ENCODE data around the gene TTLL9. TPM values are rescaled to one million over a fixed set of nuclear protein-coding genes. Genes with fewer than 3 reads are reported as not detected.

The TTLL9 gene
- total RNA-seq, 2 experiments from 2014 or later: not detected

DNA sequence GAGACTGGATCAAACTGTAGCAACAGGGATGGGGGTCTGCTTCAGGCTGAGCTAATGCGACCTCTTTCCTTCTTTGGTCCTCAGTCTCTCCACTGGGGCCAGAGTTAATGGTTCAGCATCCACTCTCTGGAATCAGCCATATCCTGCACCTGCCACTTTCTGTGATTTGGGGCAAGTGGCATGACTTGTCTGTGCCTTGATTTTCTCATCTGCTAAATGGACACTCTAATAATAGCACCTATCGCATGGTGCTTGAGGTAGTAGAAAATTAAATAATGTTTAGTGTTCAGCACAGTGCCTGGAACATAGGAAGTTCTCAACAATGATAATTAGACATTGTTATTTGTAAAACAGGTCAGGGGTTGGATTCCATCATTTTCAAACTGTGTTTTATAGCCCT lies 103.9 kb downstream of the TTLL9 start:
- no peaks in the 10 kb centered on the region for H3K9me3 Mint-ChIP-seq
- POLR2A ChIA-PET: no interaction called here
- H3K4me1 Mint-ChIP-seq: no peaks in the 10 kb centered on the region
- H3K4me3 Mint-ChIP-seq: no peak overlapping the region
- no peak for ATAC-seq (ENCODE audit: low read depth)
- H3K27me3 Mint-ChIP-seq: peaks cover 13% of the 10 kb centered on the region
- DNase-seq: no peak
- no peaks in the 10 kb centered on the region for H3K36me3 Mint-ChIP-seq
- H3K27ac Mint-ChIP-seq: no peak overlapping the region

DNA sequence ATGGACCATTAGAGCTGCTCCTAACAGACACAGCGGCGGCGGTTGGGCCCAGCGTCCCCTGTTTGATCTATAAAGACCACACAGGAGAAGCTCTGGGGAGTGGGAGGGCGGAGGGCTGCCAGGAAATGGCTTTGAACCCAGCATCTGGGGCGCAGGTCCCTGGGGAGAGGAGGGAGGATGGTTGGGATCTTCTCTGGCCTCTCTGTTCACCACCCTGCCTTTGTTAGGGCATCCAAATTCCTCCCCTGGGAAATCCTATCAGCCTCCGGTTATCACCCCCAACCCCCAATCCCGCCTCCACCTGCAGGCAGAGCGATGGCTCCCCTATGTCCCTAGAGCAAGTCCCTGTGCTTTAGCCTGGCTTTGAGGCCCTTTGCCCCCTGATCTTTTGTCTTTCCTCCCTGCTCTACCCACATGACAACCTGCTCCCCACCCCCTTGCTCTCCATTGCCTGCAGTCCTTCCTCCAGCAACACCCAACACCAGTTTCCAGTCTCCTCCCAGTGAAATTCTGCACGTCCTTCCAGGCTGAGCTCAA lies 104.6 kb downstream of the TTLL9 start:
- Mint-ChIP-seq H3K9me3 (no peaks in the 10 kb centered on the region), H3K27me3 (peaks cover 13% of the 10 kb centered on the region), H3K27ac (no peak overlapping the region), H3K36me3 (no peaks in the 10 kb centered on the region), H3K4me1 (no peaks in the 10 kb centered on the region), H3K4me3 (no peak overlapping the region)
- POLR2A ChIA-PET: no interaction called here
- no peak for DNase-seq
- no peak for ATAC-seq (ENCODE audit: low read depth)

DNA sequence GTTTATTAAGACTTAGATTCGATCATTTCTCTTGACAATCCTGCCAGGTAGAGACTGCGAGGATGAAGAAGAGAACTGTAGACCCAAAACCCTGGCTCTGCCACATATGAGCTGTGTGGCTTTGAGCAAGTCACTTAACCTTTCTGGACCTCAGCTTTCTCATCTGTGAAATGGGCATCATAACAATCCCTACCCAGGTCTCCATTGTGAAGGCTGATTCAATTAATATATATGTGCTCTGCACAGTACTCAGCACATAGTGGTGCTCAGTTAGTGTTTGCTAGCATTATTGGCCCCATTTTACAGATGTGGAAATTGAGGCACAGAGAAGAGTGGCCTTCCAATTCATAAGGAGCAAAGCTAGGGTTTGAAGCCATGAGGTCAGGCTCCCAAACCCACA lies 105.4 kb downstream of the TTLL9 start:
- H3K9me3 Mint-ChIP-seq: no peaks in the 10 kb centered on the region
- POLR2A ChIA-PET: no interaction called here

DNA sequence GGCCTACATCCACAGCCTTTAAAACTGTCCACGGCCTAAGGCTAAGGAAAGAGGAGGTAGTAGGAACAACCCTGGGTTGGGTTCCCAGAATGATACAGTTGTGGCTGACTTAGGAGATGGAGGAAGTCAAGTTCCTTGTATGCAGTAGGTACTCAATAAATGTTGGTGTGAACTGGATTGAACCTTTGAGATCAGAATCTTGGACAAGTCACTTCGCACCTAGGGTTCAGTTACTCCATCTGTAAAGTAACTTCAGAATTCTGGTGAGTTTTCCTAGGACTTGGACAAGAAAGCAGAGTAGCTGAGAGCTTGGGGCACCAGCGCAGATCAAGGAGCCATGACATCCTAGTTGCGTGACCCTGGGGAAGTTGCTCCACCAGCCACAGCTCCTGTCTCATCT lies 106.6 kb downstream of the TTLL9 start:
- DNase-seq (no peak), ATAC-seq (ENCODE audit: low read depth) (no peak)
- Mint-ChIP-seq H3K9me3 (no peaks in the 10 kb centered on the region), H3K27ac (no peak overlapping the region), H3K4me3 (no peak overlapping the region), H3K27me3 (peaks cover 5% of the 10 kb centered on the region), H3K4me1 (no peaks in the 10 kb centered on the region), H3K36me3 (no peaks in the 10 kb centered on the region)
- POLR2A ChIA-PET: no interaction called here

More for the DNA sequence above, 105.4 kb downstream of the TTLL9 start:
- H3K4me1 Mint-ChIP-seq: no peaks in the 10 kb centered on the region
- H3K27me3 Mint-ChIP-seq: peaks cover 10% of the 10 kb centered on the region
- no peaks in the 10 kb centered on the region for H3K36me3 Mint-ChIP-seq
- DNase-seq (no peak), ATAC-seq (ENCODE audit: low read depth) (no peak)
- H3K27ac Mint-ChIP-seq: no peak overlapping the region
- no peak overlapping the region for H3K4me3 Mint-ChIP-seq

DNA sequence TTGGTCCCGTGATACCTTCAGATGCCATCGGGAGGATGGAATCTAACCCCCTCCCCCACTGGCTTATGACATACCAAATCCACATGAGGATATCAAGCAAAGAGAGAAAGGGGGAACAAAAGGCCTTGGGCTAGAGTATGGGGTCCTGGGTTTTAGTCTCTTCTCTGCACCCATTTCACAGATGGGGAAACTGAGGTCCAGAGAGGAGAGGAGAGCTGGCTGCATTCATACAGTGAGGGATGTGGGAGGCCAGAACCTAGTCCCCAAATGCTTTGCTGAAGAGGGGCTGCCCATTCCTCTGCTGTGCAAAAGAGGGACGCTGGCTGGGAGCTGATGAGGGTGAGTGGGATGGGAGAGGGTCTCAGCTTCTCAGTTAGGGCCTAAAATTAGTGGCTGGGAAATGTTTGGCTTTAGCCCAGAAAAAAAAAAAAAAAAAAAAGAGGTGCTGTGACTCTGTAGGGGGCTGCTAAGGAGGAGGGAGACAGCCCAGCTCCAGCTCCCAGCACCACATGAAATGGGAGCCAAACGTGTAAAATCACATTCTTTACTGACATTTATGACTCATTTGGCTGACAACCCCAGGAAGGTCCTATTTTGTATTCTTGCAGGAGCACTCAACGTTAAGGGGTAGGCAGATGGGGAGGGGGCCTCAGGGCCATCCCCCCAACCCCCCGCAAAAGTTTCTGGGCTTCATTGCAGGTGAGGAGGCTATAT lies 109.4 kb downstream of the TTLL9 start:
- ATAC-seq (ENCODE audit: low read depth) (no peak), DNase-seq (no peak)
- Mint-ChIP-seq H3K9me3 (no peaks in the 10 kb centered on the region), H3K27ac (no peak overlapping the region), H3K4me1 (no peaks in the 10 kb centered on the region), H3K27me3 (peaks cover 8% of the 10 kb centered on the region), H3K4me3 (no peak overlapping the region), H3K36me3 (no peaks in the 10 kb centered on the region)
- POLR2A ChIA-PET: no interaction called here

DNA sequence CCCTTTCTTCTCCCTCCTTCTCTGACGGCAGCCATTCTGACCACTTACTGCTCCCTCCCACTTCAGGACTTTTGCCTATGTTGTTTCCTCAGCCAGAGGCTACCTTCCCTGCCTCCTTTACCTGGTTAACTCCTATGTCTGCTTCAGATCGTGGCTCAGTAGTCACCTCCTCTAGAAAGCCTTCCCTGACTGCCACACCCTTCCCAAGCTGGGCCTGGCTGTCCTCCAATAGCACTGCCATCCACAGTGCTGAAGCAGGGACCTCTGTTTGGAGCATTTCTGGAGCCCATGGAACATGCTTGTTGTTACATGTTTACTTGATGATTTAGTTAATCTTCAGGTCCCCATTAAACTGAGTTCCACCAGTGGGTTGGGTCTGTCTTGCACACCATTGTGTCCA lies 111.3 kb downstream of the TTLL9 start:
- no peak for DNase-seq
- POLR2A ChIA-PET: no interaction called here
- Mint-ChIP-seq H3K27ac (no peak overlapping the region), H3K4me3 (no peak overlapping the region), H3K9me3 (no peaks in the 10 kb centered on the region), H3K36me3 (no peaks in the 10 kb centered on the region), H3K4me1 (no peaks in the 10 kb centered on the region), H3K27me3 (peaks cover 8% of the 10 kb centered on the region)
- no peak for ATAC-seq (ENCODE audit: low read depth)

DNA sequence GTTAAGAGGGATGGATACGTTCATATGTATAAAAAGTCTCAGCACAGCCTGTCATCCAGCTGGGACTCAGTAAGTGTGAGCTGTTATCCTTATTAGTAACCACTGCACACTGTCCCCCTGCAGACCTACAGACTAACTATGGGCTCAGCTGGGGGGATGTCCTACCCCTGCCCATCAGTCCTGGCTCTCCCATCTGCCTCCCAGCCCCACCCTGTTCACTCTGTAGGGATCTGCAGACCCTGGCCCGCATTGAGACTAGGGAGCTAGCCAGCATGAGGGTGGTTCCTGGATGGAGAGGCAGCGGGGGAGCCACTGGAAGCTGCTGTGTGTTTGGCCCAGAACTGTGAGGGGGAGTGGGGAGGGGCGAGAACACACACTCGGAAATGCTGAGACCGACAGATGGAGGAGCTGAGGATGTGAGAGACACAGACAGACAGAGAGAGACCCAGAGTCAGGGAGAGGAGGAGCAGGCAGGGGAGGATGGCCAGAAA lies 114.6 kb downstream of the TTLL9 start:
- DNase-seq: no peak
- no peak overlapping the region for H3K4me3 Mint-ChIP-seq
- POLR2A ChIA-PET: no interaction called here
- no peaks in the 10 kb centered on the region for H3K36me3 Mint-ChIP-seq
- no peaks in the 10 kb centered on the region for H3K9me3 Mint-ChIP-seq
- ATAC-seq (ENCODE audit: low read depth): no peak
- H3K27me3 Mint-ChIP-seq: peaks cover 3% of the 10 kb centered on the region
- no peaks in the 10 kb centered on the region for H3K4me1 Mint-ChIP-seq
- H3K27ac Mint-ChIP-seq: no peak overlapping the region

DNA sequence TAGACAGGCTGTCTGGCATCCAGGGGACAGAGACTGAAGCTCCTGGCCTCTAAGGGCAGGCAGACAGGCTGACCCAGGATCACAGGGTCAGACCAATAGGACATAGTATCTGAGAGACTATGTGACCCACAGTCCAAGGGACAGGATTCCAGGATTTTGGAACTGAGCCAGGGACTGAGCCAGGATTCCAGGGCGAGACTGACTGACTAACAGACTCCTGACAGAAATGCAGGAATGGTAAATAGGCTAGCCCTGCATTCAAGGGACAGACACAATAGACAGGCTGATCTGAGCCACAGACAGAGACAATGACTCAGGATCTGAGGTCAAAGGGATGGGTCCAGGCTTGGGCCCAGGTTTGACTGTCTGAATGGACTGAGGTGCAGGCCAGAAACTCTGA lies 117.3 kb downstream of the TTLL9 start:
- H3K27me3 Mint-ChIP-seq: peaks cover 6% of the 10 kb centered on the region
- H3K36me3 Mint-ChIP-seq: no peaks in the 10 kb centered on the region
- no peak for ATAC-seq (ENCODE audit: low read depth)
- H3K9me3 Mint-ChIP-seq: no peaks in the 10 kb centered on the region
- H3K27ac Mint-ChIP-seq: no peak overlapping the region
- no peak overlapping the region for H3K4me3 Mint-ChIP-seq
- no peaks in the 10 kb centered on the region for H3K4me1 Mint-ChIP-seq
- no peak for DNase-seq
- POLR2A ChIA-PET: no interaction called here

DNA sequence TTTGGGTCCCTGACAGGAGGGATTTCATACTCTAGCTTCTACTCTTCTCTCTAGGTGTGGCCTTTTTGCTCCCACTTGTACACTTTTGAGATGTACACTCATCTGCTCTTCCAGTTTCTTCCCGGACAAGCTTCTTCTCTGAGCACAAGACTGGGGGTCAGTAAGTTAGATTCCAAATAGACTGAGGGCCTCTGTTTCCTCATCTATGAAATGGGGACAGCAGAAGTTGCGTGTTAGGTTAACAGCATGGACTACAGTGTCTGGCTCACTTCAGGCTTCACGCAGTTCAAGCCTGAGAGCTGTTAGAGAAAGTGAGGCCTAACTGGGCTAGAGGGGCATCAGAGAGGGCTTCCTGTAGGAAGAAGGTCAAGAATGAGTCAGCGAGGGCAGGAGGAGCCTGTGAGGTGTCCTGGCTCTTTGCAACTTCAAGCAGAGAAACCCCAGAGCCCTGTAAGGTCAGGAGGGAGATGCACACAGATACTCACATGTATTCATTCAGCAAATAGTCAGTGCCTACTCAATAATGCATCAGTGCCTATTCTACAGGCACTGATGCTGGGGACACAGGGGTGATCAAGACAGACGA lies 118.1 kb downstream of the TTLL9 start:
- Mint-ChIP-seq H3K27ac (no peak overlapping the region), H3K4me3 (no peak overlapping the region), H3K4me1 (no peaks in the 10 kb centered on the region)

DNA sequence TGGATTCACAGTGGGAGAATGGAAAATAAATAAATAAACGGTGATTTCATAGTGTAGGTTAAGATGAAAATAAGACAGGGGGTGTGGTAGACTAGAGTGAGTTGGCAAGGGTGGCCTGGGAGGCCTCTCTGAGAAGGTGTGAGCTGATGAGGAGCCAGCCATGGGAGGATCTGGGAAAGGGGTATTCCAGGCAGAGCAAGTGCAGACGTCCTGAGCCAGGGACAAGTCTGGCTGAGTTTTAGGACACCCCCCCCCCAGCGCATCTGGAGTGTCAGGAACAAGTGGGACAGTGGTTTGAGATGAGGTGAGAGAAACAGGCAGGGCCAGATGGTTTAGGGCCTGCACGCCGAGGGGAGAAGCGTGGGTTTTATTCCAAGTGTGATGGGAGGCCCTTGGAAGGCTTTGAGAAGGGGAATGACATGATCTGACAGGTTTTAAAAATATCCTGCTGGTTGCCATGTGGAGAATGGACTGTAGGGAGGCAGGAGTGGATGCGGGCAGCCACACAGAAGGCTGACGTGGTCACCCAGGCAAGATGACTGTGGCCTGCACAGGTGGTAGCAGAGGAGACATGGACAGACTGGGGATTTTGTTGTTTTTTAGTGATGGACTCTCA lies 118.7 kb downstream of the TTLL9 start:
- no peak for DNase-seq
- H3K4me3 Mint-ChIP-seq: no peak overlapping the region
- POLR2A ChIA-PET: no interaction called here

More for the DNA sequence above, 118.1 kb downstream of the TTLL9 start:
- peaks cover 12% of the 10 kb centered on the region for H3K27me3 Mint-ChIP-seq
- H3K9me3 Mint-ChIP-seq: no peaks in the 10 kb centered on the region
- POLR2A ChIA-PET: no interaction called here
- no peak for DNase-seq
- no peaks in the 10 kb centered on the region for H3K36me3 Mint-ChIP-seq
- no peak for ATAC-seq (ENCODE audit: low read depth)

DNA sequence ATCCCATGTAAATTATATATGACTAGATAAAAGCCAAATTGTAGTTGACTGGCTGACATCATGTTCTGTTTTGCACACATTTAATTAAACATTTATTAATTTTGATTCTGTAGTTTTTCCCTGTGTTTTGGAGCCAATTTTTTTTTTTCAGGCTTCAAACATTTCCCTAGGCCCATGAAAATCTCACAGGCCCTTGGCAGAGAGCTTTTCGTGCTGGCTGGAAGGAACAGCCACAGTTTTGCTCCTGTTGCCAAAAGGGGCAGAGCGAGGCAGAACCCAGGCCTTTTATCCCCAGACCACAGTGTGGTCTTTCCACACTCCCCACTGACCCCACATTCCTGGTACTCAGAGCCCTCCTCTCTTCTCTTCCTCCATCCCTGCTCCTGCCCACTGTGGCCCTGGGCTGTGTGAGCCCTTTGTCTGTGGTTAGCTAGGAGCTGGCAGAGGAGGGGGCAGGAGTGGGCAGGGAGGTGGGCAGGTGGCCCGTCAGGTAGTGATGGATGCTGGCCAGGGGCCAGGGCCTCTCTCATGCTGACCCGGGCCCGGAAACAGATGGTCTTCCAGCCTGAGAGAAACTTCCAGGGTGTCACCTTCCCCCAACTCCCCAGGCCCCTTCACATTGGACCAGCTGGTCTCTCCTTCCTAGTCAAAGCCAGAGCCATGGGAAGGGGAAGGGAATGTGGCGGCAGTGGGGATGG lies 120.4 kb downstream of the TTLL9 start:
- no peaks in the 10 kb centered on the region for H3K9me3 Mint-ChIP-seq
- H3K4me1 Mint-ChIP-seq: no peaks in the 10 kb centered on the region
- H3K27me3 Mint-ChIP-seq: peaks cover 29% of the 10 kb centered on the region
- H3K4me3 Mint-ChIP-seq: no peak overlapping the region
- POLR2A ChIA-PET: no interaction called here
- no peaks in the 10 kb centered on the region for H3K36me3 Mint-ChIP-seq
- no peak for ATAC-seq (ENCODE audit: low read depth)
- DNase-seq: no peak
- H3K27ac Mint-ChIP-seq: no peak overlapping the region

More for the DNA sequence above, 118.7 kb downstream of the TTLL9 start:
- no peak for ATAC-seq (ENCODE audit: low read depth)
- no peaks in the 10 kb centered on the region for H3K36me3 Mint-ChIP-seq
- H3K4me1 Mint-ChIP-seq: no peaks in the 10 kb centered on the region
- no peaks in the 10 kb centered on the region for H3K9me3 Mint-ChIP-seq
- no peak overlapping the region for H3K27ac Mint-ChIP-seq
- peaks cover 18% of the 10 kb centered on the region for H3K27me3 Mint-ChIP-seq

DNA sequence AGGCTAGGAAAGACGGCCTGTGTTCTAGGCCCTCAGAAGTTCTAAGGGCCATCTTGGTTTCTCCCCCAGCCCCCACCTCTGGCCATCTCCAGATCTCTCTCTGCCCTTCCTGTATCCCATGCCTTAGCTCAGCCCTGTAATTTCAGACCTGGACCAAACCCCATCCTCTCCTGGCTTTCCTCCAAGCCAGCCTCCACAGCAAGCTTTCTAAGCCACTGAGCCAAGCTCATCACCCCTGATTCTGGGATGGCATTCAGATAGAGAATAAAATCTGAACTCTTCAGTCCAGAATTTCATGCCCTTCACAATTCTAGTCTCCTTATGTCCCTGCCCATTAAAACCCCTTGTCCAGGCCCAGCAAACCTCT lies 120.9 kb downstream of the TTLL9 start:
- ATAC-seq (ENCODE audit: low read depth) (no peak), DNase-seq (no peak)
- H3K4me1 Mint-ChIP-seq: no peaks in the 10 kb centered on the region
- no peak overlapping the region for H3K4me3 Mint-ChIP-seq
- POLR2A ChIA-PET: no interaction called here
- peak overlapping the region; percentile 39 for H3K27ac Mint-ChIP-seq
- no peaks in the 10 kb centered on the region for H3K9me3 Mint-ChIP-seq
- no peaks in the 10 kb centered on the region for H3K36me3 Mint-ChIP-seq
- peaks cover 32% of the 10 kb centered on the region for H3K27me3 Mint-ChIP-seq

DNA sequence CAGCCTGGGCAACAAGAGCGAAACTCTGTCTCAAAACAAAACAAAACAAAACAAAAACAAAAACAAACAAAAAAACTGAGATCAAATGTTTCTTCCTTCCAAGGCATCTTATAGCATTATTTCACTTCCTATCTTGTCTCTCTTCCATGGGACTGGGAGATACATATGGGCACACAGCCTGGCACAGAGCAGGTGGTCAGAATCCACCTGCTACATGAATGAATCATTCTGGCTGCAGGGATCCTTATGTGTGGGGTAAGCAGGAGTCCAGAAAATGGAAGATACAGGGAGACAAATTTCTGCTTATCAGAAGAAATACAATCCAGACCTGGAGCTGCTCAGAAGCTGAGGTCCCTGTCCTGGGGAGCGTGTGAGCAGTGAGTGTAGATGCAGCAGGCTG lies 121.7 kb downstream of the TTLL9 start:
- POLR2A ChIA-PET: no interaction called here
- Mint-ChIP-seq H3K27me3 (peaks cover 34% of the 10 kb centered on the region), H3K4me3 (no peak overlapping the region), H3K9me3 (no peaks in the 10 kb centered on the region), H3K36me3 (no peaks in the 10 kb centered on the region), H3K27ac (no peak overlapping the region), H3K4me1 (no peaks in the 10 kb centered on the region)
- ATAC-seq (ENCODE audit: low read depth): no peak
- no peak for DNase-seq

All from activated naive CD8-positive, alpha-beta T cell treated with anti-CD3 and anti-CD28 coated beads, Interleukin-2, amount 10 ng/mL, durations not matched to agents 7 days and 5 days (primary cell).